ENCODE data around the gene KIF2C. TPM values are rescaled to one million over a fixed set of nuclear protein-coding genes. Genes with fewer than 3 reads are reported as not detected.
"Not testable (repeated sequence)": the region's sequence is repeated elsewhere in the genome, so short reads cannot be mapped to it uniquely, and the experiment has no call there.

Gene KIF2C
- total RNA-seq, 6 experiments from 2014 or later = 15.6 to 48.5 (median 43.3) TPM

GRCh38 chr1:44735992-44736391, 3.6 kb upstream of the KIF2C start:
- no peak for DNase-seq
- Mint-ChIP-seq H3K27ac (no peak overlapping the region), H3K4me1 (ENCODE audit: low read depth) (peaks cover 39% of the 10 kb centered on the region), H3K36me3 (ENCODE audit: low read depth) (peaks cover 9% of the 10 kb centered on the region; the same call in 1 of the 2 replicates), H3K9me3 (no peaks in the 10 kb centered on the region), H3K4me3 (no peak overlapping the region), H3K27me3 (ENCODE audit: insufficient read depth) (no peaks in the 10 kb centered on the region)
- TF ChIP-seq, protein P1, sequence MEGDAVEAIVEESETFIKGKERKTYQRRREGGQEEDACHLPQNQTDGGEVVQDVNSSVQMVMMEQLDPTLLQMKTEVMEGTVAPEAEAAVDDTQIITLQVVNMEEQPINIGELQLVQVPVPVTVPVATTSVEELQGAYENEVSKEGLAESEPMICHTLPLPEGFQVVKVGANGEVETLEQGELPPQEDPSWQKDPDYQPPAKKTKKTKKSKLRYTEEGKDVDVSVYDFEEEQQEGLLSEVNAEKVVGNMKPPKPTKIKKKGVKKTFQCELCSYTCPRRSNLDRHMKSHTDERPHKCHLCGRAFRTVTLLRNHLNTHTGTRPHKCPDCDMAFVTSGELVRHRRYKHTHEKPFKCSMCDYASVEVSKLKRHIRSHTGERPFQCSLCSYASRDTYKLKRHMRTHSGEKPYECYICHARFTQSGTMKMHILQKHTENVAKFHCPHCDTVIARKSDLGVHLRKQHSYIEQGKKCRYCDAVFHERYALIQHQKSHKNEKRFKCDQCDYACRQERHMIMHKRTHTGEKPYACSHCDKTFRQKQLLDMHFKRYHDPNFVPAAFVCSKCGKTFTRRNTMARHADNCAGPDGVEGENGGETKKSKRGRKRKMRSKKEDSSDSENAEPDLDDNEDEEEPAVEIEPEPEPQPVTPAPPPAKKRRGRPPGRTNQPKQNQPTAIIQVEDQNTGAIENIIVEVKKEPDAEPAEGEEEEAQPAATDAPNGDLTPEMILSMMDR (IDR thresholded peaks at IDR 0.05) = no peak

DNA sequence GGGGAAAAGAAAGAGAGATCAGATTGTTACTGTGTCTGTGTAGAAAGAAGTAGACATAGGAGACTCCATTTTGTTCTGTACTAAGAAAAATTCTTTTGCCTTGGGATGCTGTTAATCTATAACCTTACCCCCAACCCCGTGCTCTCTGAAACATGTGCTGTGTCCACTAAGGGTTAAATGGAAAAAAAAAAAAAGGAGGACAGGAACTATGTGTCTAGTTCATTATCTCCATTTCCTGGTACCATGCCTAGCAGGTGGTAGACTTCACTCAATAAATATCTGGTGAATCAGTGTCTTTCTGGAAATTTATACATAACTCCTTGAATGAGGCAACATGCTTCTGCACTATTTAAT, 707 bp upstream of the KIF2C start:
- not testable (repeated sequence) for H3K9me3 Mint-ChIP-seq; H3K27me3 Mint-ChIP-seq (ENCODE audit: insufficient read depth); DNase-seq
- H3K4me1 Mint-ChIP-seq (ENCODE audit: low read depth) = peaks cover 33% of the 10 kb centered on the region
- H3K4me3 Mint-ChIP-seq = peak overlapping the region; percentile 98
- peak overlapping the region; percentile 92 for H3K27ac Mint-ChIP-seq
- H3K36me3 Mint-ChIP-seq (ENCODE audit: low read depth) = peaks cover 15% of the 10 kb centered on the region; the same call in 1 of the 2 replicates

GRCh38 chr1:44740179-44740617, 561 bp downstream of the KIF2C start:
- Mint-ChIP-seq H3K36me3 (ENCODE audit: low read depth) (peaks cover 20% of the 10 kb centered on the region; the same call in 1 of the 2 replicates), H3K9me3 (no peaks in the 10 kb centered on the region), H3K27ac (peak overlapping the region; percentile 73), H3K4me1 (ENCODE audit: low read depth) (peaks cover 32% of the 10 kb centered on the region), H3K4me3 (peak overlapping the region; percentile 98), H3K27me3 (ENCODE audit: insufficient read depth) (no peaks in the 10 kb centered on the region; the same call in 1 of the 2 replicates)
- DNase-seq = no peak
- TF ChIP-seq, protein P1 (IDR thresholded peaks at IDR 0.05) = no peak

- H3K4me3 Mint-ChIP-seq = no peak overlapping the region; the same call in 1 of the 2 replicates
- no peaks in the 10 kb centered on the region for H3K9me3 Mint-ChIP-seq
- no peak for DNase-seq
- peak overlapping the region; percentile 53 for H3K27ac Mint-ChIP-seq
- peaks cover 32% of the 10 kb centered on the region for H3K4me1 Mint-ChIP-seq (ENCODE audit: low read depth)
- H3K36me3 Mint-ChIP-seq (ENCODE audit: low read depth) = peaks cover 20% of the 10 kb centered on the region; the same call in 1 of the 2 replicates
- TF ChIP-seq, protein P1 (IDR thresholded peaks at IDR 0.05) = no peak
- no peaks in the 10 kb centered on the region; the same call in 1 of the 2 replicates for H3K27me3 Mint-ChIP-seq (ENCODE audit: insufficient read depth)
These were observed 3.6 kb downstream of the KIF2C start for GRCh38 chr1:44743211-44743610.

- TF ChIP-seq, protein P1 (IDR thresholded peaks at IDR 0.05) = peak; percentile 34; the same call in 1 of the 2 replicates
- H3K36me3 Mint-ChIP-seq (ENCODE audit: low read depth) = peaks cover 6% of the 10 kb centered on the region; the same call in 1 of the 2 replicates
- no peak overlapping the region for H3K27ac Mint-ChIP-seq
These were observed 8.2 kb downstream of the KIF2C start for GRCh38 chr1:44747878-44748277.

DNA sequence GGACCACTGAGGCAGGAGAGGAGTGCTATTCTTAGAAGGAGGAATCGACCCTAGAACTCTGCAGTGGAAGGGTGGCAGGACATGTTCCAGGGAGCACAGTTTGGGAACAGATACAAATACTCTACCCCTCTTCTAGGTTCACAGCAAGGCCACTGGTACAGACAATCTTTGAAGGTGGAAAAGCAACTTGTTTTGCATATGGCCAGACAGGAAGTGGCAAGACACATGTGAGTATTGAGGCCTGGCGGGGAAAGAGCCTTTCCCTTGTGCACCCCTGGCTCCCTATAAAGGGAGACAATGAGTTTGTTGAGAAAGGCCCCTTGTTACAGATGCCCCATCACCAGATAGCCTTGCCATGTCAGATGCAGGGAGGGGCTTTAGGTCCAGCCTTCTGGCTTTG, 17.8 kb downstream of the KIF2C start:
- Mint-ChIP-seq H3K36me3 (ENCODE audit: low read depth) (peaks cover 16% of the 10 kb centered on the region; the same call in 1 of the 2 replicates), H3K9me3 (no peaks in the 10 kb centered on the region), H3K27me3 (ENCODE audit: insufficient read depth) (no peaks in the 10 kb centered on the region), H3K4me3 (no peak overlapping the region), H3K27ac (no peak overlapping the region), H3K4me1 (ENCODE audit: low read depth) (no peaks in the 10 kb centered on the region)
- DNase-seq = no peak
- TF ChIP-seq, protein P1 (IDR thresholded peaks at IDR 0.05) = no peak

More at GRCh38 chr1:44747878-44748277, 8.2 kb downstream of the KIF2C start:
- no peaks in the 10 kb centered on the region; the same call in 1 of the 2 replicates for H3K27me3 Mint-ChIP-seq (ENCODE audit: insufficient read depth)
- H3K4me1 Mint-ChIP-seq (ENCODE audit: low read depth) = peaks cover 7% of the 10 kb centered on the region
- H3K9me3 Mint-ChIP-seq = no peaks in the 10 kb centered on the region
- no peak overlapping the region for H3K4me3 Mint-ChIP-seq
- no peak for DNase-seq
